Renal cortex interstitium (tissue), 15 donors: Measurements from ENCODE around the gene FAXC. TPM values are rescaled to one million over a fixed set of nuclear protein-coding genes. Genes with fewer than 3 reads are reported as not detected.
A peak's percentile ranks its signal among the peaks of the same experiment; 100 is the strongest.

Source experiments
- DNase-seq, 11 donors: peaks; one replicate each; pipeline ENCODE4 v3.0.0-alpha.2; 2013; ENCODE audit warnings: low read depth in 9 of 11, low spot score in 4 of 11; ENCODE audit errors: extremely low read depth in 1 of 11
- long read RNA-seq, 16 experiments: transcript quantifications; one replicate each; lab custom pipeline, GENCODE V29; 2026
- polyA plus RNA-seq, 3 donors: library from polyadenylated mRNA; unstranded; fragments of 120-200 nt; gene quantifications; one replicate each; pipeline ENCODE4 v1.2.1, GENCODE V29; 2013; ENCODE audit not compliant: insufficient read length in 3 of 3

Gene FAXC
- 1 to 10 TPM; 4.3 to 5.1 (median 5.1) TPM for polyA plus RNA-seq
- long read RNA-seq, donor 1: 0 reads
- long read RNA-seq, donor 2: 0 reads
- long read RNA-seq, donor 3: 0 reads
- long read RNA-seq, donor 4: 0 reads
- long read RNA-seq, donor 5: 0 reads
- long read RNA-seq, donor 6: 0 reads
- long read RNA-seq, donor 7: 0 reads
- long read RNA-seq, donor 8: 0 reads
- long read RNA-seq, donor 9, full-length matches to known transcripts: 1 of 1 reads
- long read RNA-seq, donor 9, partial matches to known transcripts: 0 of 1 reads
- long read RNA-seq, donor 9, other reads (novel, unspliced or antisense): 0 of 1 reads
- long read RNA-seq, donor 10: 0 reads
- long read RNA-seq, donor 11: 0 reads
- long read RNA-seq, donor 12: 0 reads
- long read RNA-seq, donor 13: 0 reads
- long read RNA-seq, donor 14: 0 reads
- long read RNA-seq, donor 15, full-length matches to known transcripts: 1 of 1 reads
- long read RNA-seq, donor 15, partial matches to known transcripts: 0 of 1 reads
- long read RNA-seq, donor 15, other reads (novel, unspliced or antisense): 0 of 1 reads
- long read RNA-seq, donor 16, full-length matches to known transcripts: 1 of 1 reads
- long read RNA-seq, donor 16, partial matches to known transcripts: 0 of 1 reads
- long read RNA-seq, donor 16, other reads (novel, unspliced or antisense): 0 of 1 reads

- DNase-seq: peak in 6 of 11 donors; percentile 9 to 49 (median 34)
Observed at GRCh38 chr6:99349171-99350141, at the start of gene FAXC. Gene FAXC, minus strand, starts transcription at chr6:99349674. Its CDS starts 302 bp downstream, at chr6:99349372.

GRCh38 chr6:99397287-99397686 is 47.8 kb upstream of the FAXC start:
- no peak for DNase-seq

- peak; percentile 57 to 80 (median 69) for DNase-seq
Observed at GRCh38 chr6:99393698-99394531, 44.4 kb upstream of the FAXC start, which contains the start of gene COQ3. Gene COQ3, minus strand, starts transcription at chr6:99394195. Its CDS starts 16 bp downstream, at chr6:99394179.

GRCh38 chr6:99393366-99393697 is 43.9 kb upstream of the FAXC start:
- DNase-seq: no peak

GRCh38 chr6:99390896-99391295 is 41.4 kb upstream of the FAXC start:
- no peak for DNase-seq

GRCh38 chr6:99384507-99384906 is 35.0 kb upstream of the FAXC start:
- no peak for DNase-seq

GRCh38 chr6:99378636-99379035 is 29.2 kb upstream of the FAXC start:
- no peak for DNase-seq

GRCh38 chr6:99369533-99369932 is 20.1 kb upstream of the FAXC start:
- DNase-seq: no peak

- DNase-seq: no peak
Observed at GRCh38 chr6:99366852-99367251, 17.4 kb upstream of the FAXC start.

GRCh38 chr6:99364026-99364425 is 14.6 kb upstream of the FAXC start:
- no peak for DNase-seq

- DNase-seq: no peak
Observed at GRCh38 chr6:99362678-99363268, 13.3 kb upstream of the FAXC start.

- DNase-seq: no peak
Observed at GRCh38 chr6:99359800-99360199, 10.3 kb upstream of the FAXC start.

- DNase-seq: no peak
Observed at GRCh38 chr6:99356641-99357040, 7.2 kb upstream of the FAXC start.

- no peak for DNase-seq
Observed at GRCh38 chr6:99354983-99355382, 5.5 kb upstream of the FAXC start.

GRCh38 chr6:99353126-99353525 is 3.7 kb upstream of the FAXC start:
- peak in 5 of 11 donors; percentile 15 to 35 (median 23) for DNase-seq

- DNase-seq: peak in 1 of 11 donors; percentile 5
Observed at GRCh38 chr6:99350573-99350972, 1.1 kb upstream of the FAXC start.

GRCh38 chr6:99348288-99349170 is 945 bp downstream of the FAXC start:
- DNase-seq: peak in 2 of 11 donors; percentile 2 to 3
